Mucosa of rectum (tissue), 2 donors: ENCODE data around the gene DTX4.

Experiments used
- H3K27ac ChIP-seq, 2 donors: one replicate each; pipeline ENCODE4 v1.7.0; 2013; ENCODE audit warnings: inconsistent platforms in 2 of 2, low read depth in 2 of 2, low read length in 2 of 2
- H3K27me3 ChIP-seq, 2 donors: one replicate each; pipeline ENCODE4 v1.7.0; 2013; ENCODE audit warnings: low read length in 2 of 2; ENCODE audit not compliant: control insufficient read depth in 2 of 2, insufficient read depth in 2 of 2
- H3K36me3 ChIP-seq, 2 donors: one replicate each; pipeline ENCODE4 v1.7.0; 2013; ENCODE audit warnings: low read length in 2 of 2; ENCODE audit not compliant: control insufficient read depth in 2 of 2, insufficient read depth in 2 of 2
- H3K4me1 ChIP-seq, 2 donors: one replicate each; pipeline ENCODE4 v1.7.0; 2013; ENCODE audit warnings: low read length in 2 of 2, mild to moderate bottlenecking in 1 of 2; ENCODE audit not compliant: control insufficient read depth in 2 of 2, insufficient read depth in 2 of 2
- H3K4me3 ChIP-seq, 2 donors: one replicate each; pipeline ENCODE4 v1.7.0; 2013; ENCODE audit warnings: low read length in 2 of 2
- H3K9ac ChIP-seq, 2 donors: one replicate each; pipeline ENCODE4 v1.7.0; 2013; ENCODE audit warnings: low read length in 2 of 2, low read depth in 1 of 2, mild to moderate bottlenecking in 1 of 2
- H3K9me3 ChIP-seq, 2 donors: one replicate each; pipeline ENCODE4 v1.7.0; 2013; ENCODE audit warnings: low read length in 2 of 2; ENCODE audit not compliant: control insufficient read depth in 2 of 2
- donor health status: healthy.
- donor health status: Normal muscosa, but diverticular disease.

Gene DTX4

GRCh38 chr11:59181746-59182456, 10.0 kb downstream of the DTX4 start:
- peaks cover 20 to 41% of the 10 kb centered on the region in 2 donors for H3K36me3 ChIP-seq
- H3K9ac ChIP-seq = no peak overlapping the region
- no peak overlapping the region for H3K27ac ChIP-seq
- no peak overlapping the region for H3K4me3 ChIP-seq
- peaks cover 48 to 50% of the 10 kb centered on the region in 2 donors for H3K4me1 ChIP-seq
- H3K27me3 ChIP-seq = no peaks in the 10 kb centered on the region
- H3K9me3 ChIP-seq = peaks cover 0 to 1% of the 10 kb centered on the region in 2 donors

GRCh38 chr11:59182457-59183151, 10.7 kb downstream of the DTX4 start:
- H3K4me3 ChIP-seq = no peak overlapping the region
- peaks cover 0 to 1% of the 10 kb centered on the region in 2 donors for H3K9me3 ChIP-seq
- peak overlapping the region; percentile 4 to 17 for H3K27ac ChIP-seq
- H3K4me1 ChIP-seq = peaks cover 54 to 57% of the 10 kb centered on the region in 2 donors
- peaks cover 18 to 46% of the 10 kb centered on the region in 2 donors for H3K36me3 ChIP-seq
- no peak overlapping the region for H3K9ac ChIP-seq
- no peaks in the 10 kb centered on the region for H3K27me3 ChIP-seq

- peaks cover 15 to 47% of the 10 kb centered on the region in 2 donors for H3K36me3 ChIP-seq
- peaks cover 0 to 1% of the 10 kb centered on the region in 2 donors for H3K9me3 ChIP-seq
- H3K27ac ChIP-seq = peak overlapping the region; percentile 91 to 95
- peaks cover 61 to 65% of the 10 kb centered on the region in 2 donors for H3K4me1 ChIP-seq
- no peak overlapping the region for H3K4me3 ChIP-seq
- H3K9ac ChIP-seq = peak overlapping the region in 1 of 2 donors; percentile 21
- H3K27me3 ChIP-seq = no peaks in the 10 kb centered on the region
Measured at GRCh38 chr11:59183771-59184170, 11.8 kb downstream of the DTX4 start.

GRCh38 chr11:59184691-59185339, 12.9 kb downstream of the DTX4 start:
- Histone ChIP-seq H3K27ac (peak overlapping the region; percentile 91 to 95), H3K4me1 (peaks cover 71 to 74% of the 10 kb centered on the region in 2 donors)

GRCh38 chr11:59185386-59185945, 13.5 kb downstream of the DTX4 start:
- Histone ChIP-seq H3K9me3 (no peaks in the 10 kb centered on the region), H3K36me3 (peaks cover 18 to 58% of the 10 kb centered on the region in 2 donors), H3K4me1 (peaks cover 76 to 81% of the 10 kb centered on the region in 2 donors), H3K27me3 (no peaks in the 10 kb centered on the region), H3K9ac (peak overlapping the region; percentile 71 to 74), H3K27ac (peak overlapping the region; percentile 91 to 95), H3K4me3 (peak overlapping the region; percentile 46 to 70)

More at GRCh38 chr11:59184691-59185339, 12.9 kb downstream of the DTX4 start:
- Histone ChIP-seq H3K9me3 (no peaks in the 10 kb centered on the region), H3K36me3 (peaks cover 18 to 53% of the 10 kb centered on the region in 2 donors), H3K4me3 (peak overlapping the region; percentile 46 to 70), H3K27me3 (no peaks in the 10 kb centered on the region), H3K9ac (peak overlapping the region; percentile 71 to 74)

- peak overlapping the region; percentile 46 to 70 for H3K4me3 ChIP-seq
- peaks cover 82 to 86% of the 10 kb centered on the region in 2 donors for H3K4me1 ChIP-seq
- H3K9ac ChIP-seq = peak overlapping the region; percentile 71 to 74
- peaks cover 23 to 58% of the 10 kb centered on the region in 2 donors for H3K36me3 ChIP-seq
- H3K9me3 ChIP-seq = no peaks in the 10 kb centered on the region
- peak overlapping the region; percentile 91 to 95 for H3K27ac ChIP-seq
- H3K27me3 ChIP-seq = no peaks in the 10 kb centered on the region
Measured at GRCh38 chr11:59186130-59186594, 14.2 kb downstream of the DTX4 start.

- peaks cover 83 to 94% of the 10 kb centered on the region in 2 donors for H3K4me1 ChIP-seq
- no peaks in the 10 kb centered on the region for H3K9me3 ChIP-seq
- no peaks in the 10 kb centered on the region for H3K27me3 ChIP-seq
- H3K9ac ChIP-seq = peak overlapping the region; percentile 35 to 39
- H3K4me3 ChIP-seq = peak overlapping the region in 1 of 2 donors; percentile 29
- H3K36me3 ChIP-seq = peaks cover 29 to 54% of the 10 kb centered on the region in 2 donors
- H3K27ac ChIP-seq = peak overlapping the region; percentile 91 to 95
Measured at GRCh38 chr11:59187035-59187434, 15.1 kb downstream of the DTX4 start.

- Histone ChIP-seq H3K27ac (peak overlapping the region in 1 of 2 donors; percentile 95), H3K4me1 (peaks cover 78 to 90% of the 10 kb centered on the region in 2 donors), H3K9me3 (no peaks in the 10 kb centered on the region), H3K9ac (peak overlapping the region in 1 of 2 donors; percentile 39), H3K4me3 (no peak overlapping the region), H3K36me3 (peaks cover 30 to 54% of the 10 kb centered on the region in 2 donors), H3K27me3 (no peaks in the 10 kb centered on the region)
Measured at GRCh38 chr11:59187587-59187986, 15.7 kb downstream of the DTX4 start.

- H3K4me3 ChIP-seq = no peak overlapping the region
- peaks cover 65 to 77% of the 10 kb centered on the region in 2 donors for H3K4me1 ChIP-seq
- H3K36me3 ChIP-seq = peaks cover 36 to 50% of the 10 kb centered on the region in 2 donors
- no peaks in the 10 kb centered on the region for H3K27me3 ChIP-seq
- no peak overlapping the region for H3K9ac ChIP-seq
- no peaks in the 10 kb centered on the region for H3K9me3 ChIP-seq
- H3K27ac ChIP-seq = peak overlapping the region in 1 of 2 donors; percentile 72
Measured at GRCh38 chr11:59188954-59189353, 17.0 kb downstream of the DTX4 start.
